Breast epithelium (tissue), 3 donors: Measurements from ENCODE around the gene CPEB4.

ENCODE experiments used
- CTCF ChIP-seq, 3 donors: fragments of 450-650 bp; IDR thresholded peaks; one replicate each; pipeline ENCODE4 v1.5.1; 2016 to 2017; ENCODE audit warnings: antibody characterized with exemption in 3 of 3, mild to moderate bottlenecking in 3 of 3, moderate library complexity in 3 of 3
- POLR2A ChIP-seq: fragments of 450-650 bp; IDR thresholded peaks from one replicate; pipeline ENCODE4 v1.6.1; 2016; ENCODE audit warnings: antibody characterized with exemption, mild to moderate bottlenecking, moderate library complexity
- POLR2AphosphoS5 ChIP-seq, 3 donors: sonication (generic); formaldehyde crosslinking; IDR thresholded peaks; one replicate each; pipeline ENCODE4 v1.6.1; 2017; ENCODE audit warnings: antibody characterized with exemption in 3 of 3

GRCh38 chr5:174000076-174000475, 111.9 kb downstream of the CPEB4 start:
- TF ChIP-seq CTCF (IDR thresholded peaks at IDR 0.05) (no peak), POLR2AphosphoS5 (IDR thresholded peaks at IDR 0.05) (no peak), POLR2A (no peak)
